Colonic mucosa (tissue), 4 donors: Measurements from ENCODE around the gene TPM2. TPM values are rescaled to one million over a fixed set of nuclear protein-coding genes. Genes with fewer than 3 reads are reported as not detected.

Experiments
- DNase-seq: peaks from one replicate; pipeline ENCODE4 v3.0.0-alpha.2; 2020
- H3K27ac ChIP-seq: fragments of 200-600 bp; one replicate; pipeline ENCODE4 v1.8.0; 2021
- H3K27me3 ChIP-seq: fragments of 200-600 bp; one replicate; pipeline ENCODE4 v1.8.0; 2021
- H3K36me3 ChIP-seq: fragments of 200-600 bp; one replicate; pipeline ENCODE4 v1.8.0; 2021
- H3K4me1 ChIP-seq: fragments of 200-600 bp; one replicate; pipeline ENCODE4 v1.8.0; 2021; ENCODE audit warnings: mild to moderate bottlenecking
- H3K4me3 ChIP-seq: fragments of 200-600 bp; one replicate; pipeline ENCODE4 v1.8.0; 2021
- H3K9ac ChIP-seq, 2 donors: one replicate each; pipeline ENCODE4 v1.7.0; 2013; ENCODE audit warnings: control low read depth in 2 of 2, low read depth in 2 of 2, low read length in 2 of 2
- H3K9me3 ChIP-seq: fragments of 200-600 bp; one replicate; pipeline ENCODE4 v1.8.0; 2021
- intact Hi-C: fragments of 100-400 bp; cut with DNase I; formaldehyde crosslinking; loops from one replicate; pipeline ENCODE4 v1.14.1; 2022
- total RNA-seq, 2 donors: library from RNA; stranded (reverse); fragmentation: NEBNext Ultra II Directional in 1 of 2; extraction: Animal tissue kit (Norgen Biotek cat#: 25700) in 1 of 2; gene quantifications; one replicate each; pipeline ENCODE4 v1.2.1, GENCODE V29; 2021
- TF ChIP-seq, protein P1 (sequence below): fragments of 200-600 bp; IDR thresholded peaks from one replicate; pipeline ENCODE4 v1.8.0; 2022; ENCODE audit warnings: antibody characterized with exemption, mild to moderate bottlenecking
- donor health status: healthy.
- donor health status: DM: no; HTN: no; CAD: no.
- donor health status: DM: no; HTN: no; CAD: no.

The TPM2 gene
- total RNA-seq, 2 donors from 2014 or later, result 29.8 to 321 TPM

DNA sequence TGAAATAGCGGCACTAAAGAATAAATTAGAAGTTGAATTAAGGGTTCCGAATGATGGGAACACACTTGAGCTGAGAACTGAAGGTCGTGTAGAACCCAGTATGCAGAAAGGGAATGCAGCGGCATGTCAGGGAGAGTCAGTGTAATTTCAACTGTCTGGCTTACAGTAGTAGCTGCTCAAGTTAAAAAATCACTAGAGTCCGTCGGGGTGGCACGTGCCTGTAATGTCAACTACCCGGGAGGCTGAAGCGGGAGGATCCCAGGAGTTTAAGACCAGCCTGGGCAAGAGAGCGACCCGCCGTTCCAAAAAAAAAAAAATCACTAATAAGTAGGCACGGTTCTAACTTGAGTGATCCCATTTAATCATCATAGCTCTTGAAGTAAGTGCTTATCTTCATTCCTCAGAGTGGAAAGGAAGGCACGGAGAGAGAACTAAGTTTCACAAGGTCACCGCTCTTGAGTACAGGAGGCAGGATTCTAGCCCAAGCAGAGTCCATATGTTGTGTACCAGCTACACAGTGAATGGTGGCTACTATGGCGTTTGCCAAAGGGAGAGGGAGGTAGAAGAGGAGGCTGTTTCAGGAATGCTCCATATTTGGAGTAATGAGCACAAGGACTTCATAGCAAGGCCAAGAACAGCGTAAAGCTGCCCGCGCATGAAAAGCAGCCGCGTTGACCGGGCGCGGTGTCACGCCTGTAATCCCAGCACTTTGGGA lies 32.7 kb downstream of the TPM2 start:
- Histone ChIP-seq H3K36me3 (no peaks in the 10 kb centered on the region), H3K9me3 (no peaks in the 10 kb centered on the region), H3K27me3 (no peaks in the 10 kb centered on the region), H3K4me1 (peaks cover 19% of the 10 kb centered on the region), H3K27ac (peak overlapping the region; percentile 91), H3K9ac (peak overlapping the region; percentile 61 to 86), H3K4me3 (peak overlapping the region; percentile 28)
- no peak for DNase-seq
- intact Hi-C loops, result no loop called here
- TF ChIP-seq, protein P1, sequence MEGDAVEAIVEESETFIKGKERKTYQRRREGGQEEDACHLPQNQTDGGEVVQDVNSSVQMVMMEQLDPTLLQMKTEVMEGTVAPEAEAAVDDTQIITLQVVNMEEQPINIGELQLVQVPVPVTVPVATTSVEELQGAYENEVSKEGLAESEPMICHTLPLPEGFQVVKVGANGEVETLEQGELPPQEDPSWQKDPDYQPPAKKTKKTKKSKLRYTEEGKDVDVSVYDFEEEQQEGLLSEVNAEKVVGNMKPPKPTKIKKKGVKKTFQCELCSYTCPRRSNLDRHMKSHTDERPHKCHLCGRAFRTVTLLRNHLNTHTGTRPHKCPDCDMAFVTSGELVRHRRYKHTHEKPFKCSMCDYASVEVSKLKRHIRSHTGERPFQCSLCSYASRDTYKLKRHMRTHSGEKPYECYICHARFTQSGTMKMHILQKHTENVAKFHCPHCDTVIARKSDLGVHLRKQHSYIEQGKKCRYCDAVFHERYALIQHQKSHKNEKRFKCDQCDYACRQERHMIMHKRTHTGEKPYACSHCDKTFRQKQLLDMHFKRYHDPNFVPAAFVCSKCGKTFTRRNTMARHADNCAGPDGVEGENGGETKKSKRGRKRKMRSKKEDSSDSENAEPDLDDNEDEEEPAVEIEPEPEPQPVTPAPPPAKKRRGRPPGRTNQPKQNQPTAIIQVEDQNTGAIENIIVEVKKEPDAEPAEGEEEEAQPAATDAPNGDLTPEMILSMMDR, result no peak

DNA sequence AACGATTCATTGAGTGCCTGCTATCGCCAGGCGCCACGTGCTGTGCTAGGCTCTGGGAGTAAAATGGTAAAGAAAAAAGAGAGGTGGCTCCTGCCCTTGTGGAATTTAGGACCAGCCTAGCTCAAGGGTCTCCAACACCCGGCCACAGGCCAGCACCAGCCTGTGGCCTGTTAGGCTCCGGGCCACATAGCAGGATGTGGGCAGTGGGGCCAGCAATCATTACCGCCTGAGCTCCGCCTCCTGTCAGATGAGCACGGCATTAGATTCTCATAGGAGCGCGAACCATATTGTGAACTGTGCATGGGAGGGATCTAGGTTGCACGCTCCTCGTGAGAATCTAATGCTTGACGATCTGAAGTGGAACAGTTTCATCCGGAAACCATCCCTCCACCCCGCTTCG lies 33.4 kb downstream of the TPM2 start:
- Histone ChIP-seq H3K9me3 (no peaks in the 10 kb centered on the region), H3K9ac (no peak overlapping the region), H3K27me3 (no peaks in the 10 kb centered on the region), H3K4me1 (peaks cover 25% of the 10 kb centered on the region), H3K4me3 (no peak overlapping the region), H3K27ac (no peak overlapping the region), H3K36me3 (no peaks in the 10 kb centered on the region)
- DNase-seq, result no peak
- TF ChIP-seq, protein P1, result no peak
- intact Hi-C loops, result no loop called here

DNA sequence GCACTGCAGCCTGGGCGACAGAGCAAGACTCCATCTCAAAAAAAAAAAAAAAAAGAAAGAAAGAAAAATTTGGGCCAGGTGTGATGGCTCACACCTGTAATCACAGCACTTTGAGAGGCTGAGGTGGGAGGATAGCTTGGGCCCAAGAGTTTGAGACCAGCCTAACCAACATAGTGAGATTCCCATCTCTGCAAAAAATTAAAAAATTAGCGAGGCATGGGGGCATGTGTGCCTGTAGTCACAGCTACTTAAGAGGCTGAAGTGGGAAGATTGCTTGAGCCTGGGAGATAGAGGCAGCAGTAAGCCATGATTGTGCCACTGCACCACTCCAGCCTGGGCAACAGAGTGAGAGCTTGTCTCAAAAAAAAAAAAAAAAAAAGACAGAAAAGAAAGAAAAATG lies 36.1 kb downstream of the TPM2 start:
- Histone ChIP-seq H3K4me3 (no peak overlapping the region), H3K9me3 (no peaks in the 10 kb centered on the region), H3K36me3 (no peaks in the 10 kb centered on the region), H3K9ac (no peak overlapping the region), H3K4me1 (peaks cover 10% of the 10 kb centered on the region), H3K27me3 (no peaks in the 10 kb centered on the region), H3K27ac (no peak overlapping the region)
- no peak for DNase-seq
- intact Hi-C loops, result no loop called here
- TF ChIP-seq, protein P1, result no peak

DNA sequence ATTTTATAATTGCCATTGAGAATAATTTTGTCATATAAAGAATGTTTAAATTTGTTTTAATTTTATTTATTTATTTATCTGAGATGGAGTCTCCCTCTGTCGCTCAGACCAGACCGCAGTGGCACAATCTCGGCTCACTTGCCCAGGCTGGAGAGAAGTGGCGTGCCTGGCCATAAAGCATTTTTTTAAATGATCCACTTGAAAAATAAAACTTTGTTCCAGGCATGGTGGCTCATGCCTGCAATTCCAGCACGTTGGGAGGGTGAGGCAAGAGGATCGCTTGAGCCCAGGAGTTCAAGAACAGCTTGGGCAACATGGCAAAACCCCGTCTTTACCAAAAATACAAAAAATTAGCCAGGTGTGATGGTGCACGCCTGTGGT lies 36.9 kb downstream of the TPM2 start:
- Histone ChIP-seq H3K9ac (peak overlapping the region in 1 of 2 donors; percentile 8), H3K4me1 (peaks cover 10% of the 10 kb centered on the region), H3K9me3 (no peaks in the 10 kb centered on the region), H3K27ac (peak overlapping the region; percentile 83), H3K27me3 (no peaks in the 10 kb centered on the region), H3K4me3 (no peak overlapping the region), H3K36me3 (no peaks in the 10 kb centered on the region)
- TF ChIP-seq, protein P1, result no peak
- no peak for DNase-seq
- intact Hi-C loops, result no loop called here

DNA sequence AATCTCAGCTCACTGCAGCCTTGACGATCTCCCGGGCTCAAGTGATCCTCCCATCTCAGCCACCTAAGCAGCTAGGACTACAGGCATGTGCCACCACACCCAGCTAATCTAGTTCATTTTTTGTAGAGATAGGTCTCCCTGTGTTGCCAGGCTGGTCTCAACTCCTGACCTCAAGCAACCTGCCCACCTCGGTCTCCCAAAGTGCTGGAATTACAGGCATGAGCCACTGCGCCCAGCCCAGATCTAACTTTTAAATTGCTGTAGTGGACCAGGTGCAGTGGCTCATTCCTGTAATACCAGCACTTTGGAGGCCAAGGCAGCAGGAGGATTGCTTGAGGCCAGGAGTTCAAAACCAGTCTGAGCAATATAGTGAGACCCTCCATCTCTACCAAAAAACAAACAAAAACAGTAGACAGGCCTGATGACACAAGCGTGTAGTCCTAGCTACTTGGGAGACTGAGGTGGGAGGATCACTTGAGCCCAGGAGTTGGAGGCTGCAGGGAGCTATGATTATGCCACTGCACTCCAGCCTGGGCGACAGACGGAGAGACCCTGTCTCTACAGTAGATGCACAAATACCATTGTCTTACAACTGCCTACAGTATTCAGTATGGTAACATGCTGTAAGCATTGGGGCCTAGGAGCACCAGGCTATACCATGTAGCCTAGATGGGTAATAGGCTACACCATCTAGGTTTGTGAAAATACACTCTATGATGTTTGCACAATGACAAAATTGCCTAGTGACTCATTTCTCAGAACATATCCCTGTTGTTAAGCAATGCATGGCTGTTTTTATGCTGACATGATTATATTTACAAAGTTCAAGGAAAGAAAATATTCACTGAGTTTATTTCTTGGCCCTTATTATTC lies 37.5 kb downstream of the TPM2 start:
- TF ChIP-seq, protein P1, result no peak
- Histone ChIP-seq H3K9me3 (no peaks in the 10 kb centered on the region), H3K27ac (peak overlapping the region; percentile 83), H3K36me3 (no peaks in the 10 kb centered on the region), H3K4me3 (no peak overlapping the region), H3K9ac (no peak overlapping the region), H3K27me3 (no peaks in the 10 kb centered on the region), H3K4me1 (peaks cover 10% of the 10 kb centered on the region)
- peak; percentile 62 for DNase-seq
- intact Hi-C loops, result no loop called here
